Fibroblast of villous mesenchyme (primary cell): ENCODE results near the gene CTNNA2. TPM values are rescaled to one million over a fixed set of nuclear protein-coding genes. Genes with fewer than 3 reads are reported as not detected.
"Not testable (repeated sequence)": the region's sequence is repeated elsewhere in the genome, so short reads cannot be mapped to it uniquely, and the experiment has no call there.

Experiments used
- DNase-seq: peaks from one replicate; pipeline ENCODE4 v3.0.0-alpha.2; 2010; ENCODE audit warnings: low read depth
- H3K4me3 ChIP-seq: 2 replicates; pipeline ENCODE4 v1.5.1; 2011; ENCODE audit warnings: low read depth, mild to moderate bottlenecking, low read length
- CTCF ChIP-seq: IDR thresholded peaks from 2 replicates; pipeline ENCODE4 v1.5.1; 2012; ENCODE audit warnings: low read depth, mild to moderate bottlenecking, low read length; ENCODE audit not compliant: insufficient read depth
- total RNA-seq: library from RNA; depleted of rRNA; stranded (reverse); fragments of >200 nt; gene quantifications from 2 replicates; pipeline ENCODE4 v1.2.3, GENCODE V29; 2012

CTNNA2 gene
- total RNA-seq, 1 donor: not detected

GRCh38 chr2:80193566-80193965, 680.7 kb downstream of the CTNNA2 start:
- no peak overlapping the region for H3K4me3 ChIP-seq
- DNase-seq: no peak
- TF ChIP-seq CTCF: no peak

- no peak for DNase-seq
- TF ChIP-seq CTCF: no peak
- H3K4me3 ChIP-seq: no peak overlapping the region
Measured at GRCh38 chr2:80195034-80195433, 682.2 kb downstream of the CTNNA2 start.

- TF ChIP-seq CTCF: no peak
- no peak overlapping the region for H3K4me3 ChIP-seq
- DNase-seq: no peak
Measured at GRCh38 chr2:80198042-80198441, 685.2 kb downstream of the CTNNA2 start.

- no peak for TF ChIP-seq CTCF
- no peak for DNase-seq
Measured at GRCh38 chr2:80199504-80199903, 686.7 kb downstream of the CTNNA2 start.

GRCh38 chr2:80203929-80204328, 691.1 kb downstream of the CTNNA2 start:
- not testable (repeated sequence) for DNase-seq, H3K4me3 ChIP-seq

More at GRCh38 chr2:80199504-80199903, 686.7 kb downstream of the CTNNA2 start:
- no peak overlapping the region for H3K4me3 ChIP-seq

- H3K4me3 ChIP-seq: no peak overlapping the region
- no peak for DNase-seq
- TF ChIP-seq CTCF: no peak
Measured at GRCh38 chr2:80205498-80205897, 692.6 kb downstream of the CTNNA2 start.

- no peak for DNase-seq
- TF ChIP-seq CTCF: no peak
- H3K4me3 ChIP-seq: no peak overlapping the region
Measured at GRCh38 chr2:80209458-80209857, 696.6 kb downstream of the CTNNA2 start.
